ENCODE measurements around the gene SEZ6L2. TPM values are rescaled to one million over a fixed set of nuclear protein-coding genes. Genes with fewer than 3 reads are reported as not detected.

SEZ6L2 gene
- total and polyA plus RNA-seq, 2 of the 13 experiments (the other 11 are each of a cell fraction or from before 2014, with no cell fraction given): 14.9 to 16.9 TPM

DNA sequence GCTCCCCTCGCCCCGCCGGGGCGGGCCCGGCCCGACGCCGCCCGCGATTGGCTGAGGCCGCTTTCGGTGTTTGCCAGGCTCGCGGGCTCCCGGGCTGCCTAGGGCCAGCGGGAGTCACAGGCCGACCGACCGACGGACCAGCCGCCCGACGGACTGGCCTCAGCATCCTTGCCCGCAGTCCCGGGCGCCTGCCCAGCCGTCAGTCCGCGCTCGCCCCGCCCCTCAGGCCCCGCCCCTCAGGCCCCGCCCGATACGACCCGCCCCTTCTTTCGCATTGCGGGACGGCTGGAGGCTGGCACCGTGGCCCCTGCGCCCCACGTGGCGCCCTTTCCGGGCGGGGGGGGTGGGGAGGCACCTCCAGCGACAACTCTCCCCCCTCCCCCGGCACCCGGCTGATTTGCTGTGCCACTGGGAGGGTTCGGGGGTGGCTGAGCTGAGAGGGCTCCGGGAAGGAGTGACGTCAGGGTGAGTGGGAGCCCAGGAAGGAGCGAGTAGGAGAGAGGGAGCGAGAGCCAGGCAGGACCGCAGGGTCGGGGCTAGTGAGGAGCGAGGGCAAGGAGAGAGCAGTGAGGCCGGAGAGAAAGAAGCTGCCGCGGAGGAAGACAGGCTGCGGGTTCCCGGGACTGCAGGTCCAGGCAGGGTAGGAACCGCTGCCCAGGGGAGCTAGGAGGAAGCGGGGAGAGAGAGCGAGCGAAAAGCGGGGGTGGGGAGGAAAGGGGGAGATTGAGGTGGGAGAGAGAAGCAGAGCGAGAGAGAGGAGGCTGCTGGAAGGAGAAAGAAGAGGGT lies 945 bp upstream of the SEZ6L2 start, which contains the start of gene ASPHD1 (continued):
- no peak for TF ChIP-seq ZBTB4 (CRISPR knock-in tag; IDR thresholded peaks at IDR 0.05; ENCODE audit: borderline replicate concordance)
- TF ChIP-seq STAG1 (CRISPR knock-in tag; IDR thresholded peaks at IDR 0.05): peak; percentile 29; the same call in 1 of the 2 replicates
- TF ChIP-seq ARNT2 (CRISPR knock-in tag; IDR thresholded peaks at IDR 0.05; ENCODE audit: low read depth): peak; percentile 92; the same call in 1 of the 2 replicates
- TF ChIP-seq ERF (CRISPR knock-in tag; IDR thresholded peaks at IDR 0.05): peak; percentile 97; the same call in 1 of the 2 replicates
- peak; percentile 47; the same call in 1 of the 2 replicates for TF ChIP-seq JUN (CRISPR knock-in tag; IDR thresholded peaks at IDR 0.05)
- TF ChIP-seq BCL3 (CRISPR knock-in tag; IDR thresholded peaks at IDR 0.05): peak; percentile 96
- TF ChIP-seq RCOR2 (CRISPR knock-in tag; IDR thresholded peaks at IDR 0.05): 0 out of 2 replicates have a peak, but pooled peaks have one; percentile 24
- TF ChIP-seq CCDC6 (CRISPR knock-in tag; IDR thresholded peaks at IDR 0.05): peak; percentile 71; the same call in 1 of the 2 replicates
- peak; percentile 10; the same call in 1 of the 2 replicates for TF ChIP-seq EHMT2 (IDR thresholded peaks at IDR 0.05; ENCODE audit: borderline replicate concordance, low read depth, low read length)
- no peak; the same call in 1 of the 2 replicates for TF ChIP-seq MYNN (CRISPR knock-in tag; IDR thresholded peaks at IDR 0.05; ENCODE audit: low read depth)
- no peak for TF ChIP-seq CC2D1A (CRISPR knock-in tag; IDR thresholded peaks at IDR 0.05)
- TF ChIP-seq, protein P1, sequence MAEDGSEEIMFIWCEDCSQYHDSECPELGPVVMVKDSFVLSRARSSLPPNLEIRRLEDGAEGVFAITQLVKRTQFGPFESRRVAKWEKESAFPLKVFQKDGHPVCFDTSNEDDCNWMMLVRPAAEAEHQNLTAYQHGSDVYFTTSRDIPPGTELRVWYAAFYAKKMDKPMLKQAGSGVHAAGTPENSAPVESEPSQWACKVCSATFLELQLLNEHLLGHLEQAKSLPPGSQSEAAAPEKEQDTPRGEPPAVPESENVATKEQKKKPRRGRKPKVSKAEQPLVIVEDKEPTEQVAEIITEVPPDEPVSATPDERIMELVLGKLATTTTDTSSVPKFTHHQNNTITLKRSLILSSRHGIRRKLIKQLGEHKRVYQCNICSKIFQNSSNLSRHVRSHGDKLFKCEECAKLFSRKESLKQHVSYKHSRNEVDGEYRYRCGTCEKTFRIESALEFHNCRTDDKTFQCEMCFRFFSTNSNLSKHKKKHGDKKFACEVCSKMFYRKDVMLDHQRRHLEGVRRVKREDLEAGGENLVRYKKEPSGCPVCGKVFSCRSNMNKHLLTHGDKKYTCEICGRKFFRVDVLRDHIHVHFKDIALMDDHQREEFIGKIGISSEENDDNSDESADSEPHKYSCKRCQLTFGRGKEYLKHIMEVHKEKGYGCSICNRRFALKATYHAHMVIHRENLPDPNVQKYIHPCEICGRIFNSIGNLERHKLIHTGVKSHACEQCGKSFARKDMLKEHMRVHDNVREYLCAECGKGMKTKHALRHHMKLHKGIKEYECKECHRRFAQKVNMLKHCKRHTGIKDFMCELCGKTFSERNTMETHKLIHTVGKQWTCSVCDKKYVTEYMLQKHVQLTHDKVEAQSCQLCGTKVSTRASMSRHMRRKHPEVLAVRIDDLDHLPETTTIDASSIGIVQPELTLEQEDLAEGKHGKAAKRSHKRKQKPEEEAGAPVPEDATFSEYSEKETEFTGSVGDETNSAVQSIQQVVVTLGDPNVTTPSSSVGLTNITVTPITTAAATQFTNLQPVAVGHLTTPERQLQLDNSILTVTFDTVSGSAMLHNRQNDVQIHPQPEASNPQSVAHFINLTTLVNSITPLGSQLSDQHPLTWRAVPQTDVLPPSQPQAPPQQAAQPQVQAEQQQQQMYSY (CRISPR knock-in tag; IDR thresholded peaks at IDR 0.05): no peak; the same call in 1 of the 2 replicates
- TF ChIP-seq STAT6 (CRISPR knock-in tag; IDR thresholded peaks at IDR 0.05; ENCODE audit: borderline replicate concordance): no peak
- no peak for TF ChIP-seq ATRX (CRISPR knock-in tag; IDR thresholded peaks at IDR 0.05; ENCODE audit: borderline replicate concordance)
- peak; percentile 71 for TF ChIP-seq HOXA7 (CRISPR knock-in tag; IDR thresholded peaks at IDR 0.05)
- 0 out of 4 replicates have a peak, but pooled peaks of 1 of the 2 experiments have one; percentile 8 for TF ChIP-seq EP300 (IDR thresholded peaks at IDR 0.05; ENCODE audit: low read depth in 2 of 2, low read length in 2 of 2)
- no peak for TF ChIP-seq EP300 (CRISPR knock-in tag; IDR thresholded peaks at IDR 0.05; ENCODE audit: borderline replicate concordance)

All from HepG2 (cell line).